K562 (cell line): Measurements from ENCODE around the gene CD74. TPM values are rescaled to one million over a fixed set of nuclear protein-coding genes. Genes with fewer than 3 reads are reported as not detected.

Experiments
- ATAC-seq: fragments of 200-7000 bp; cut with Tn5 transposase; 3 replicates; pipeline ENCODE4 v1.9.1; 2020; ENCODE audit warnings: moderate library complexity
- BruUV-seq: library from RNA; stranded (reverse); fragments of 400-500 nt; replicated peaks from 2 replicates; lab custom pipeline; 2021; lab: Mats Ljungman, UMichigan
- CTCF ChIA-PET: fragments of 300-600 bp; formaldehyde crosslinking; extraction: SDS; loops from one replicate; lab custom pipeline; 2021; ENCODE audit warnings: low intra/inter-chr PET ratio; lab: Yijun Ruan, JAX
- POLR2A ChIA-PET: fragments of 300-600, 350-650 bp; sonication (Branson Sonifier 250); formaldehyde crosslinking; extraction: SDS; loops from one replicate; lab custom pipeline; 2021; ENCODE audit warnings: antibody characterized with exemption, inconsistent platforms; lab: Yijun Ruan, JAX
- DNase-seq, 4 experiments: peaks; one replicate each; pipeline versions ENCODE4 v3.0.0 to v3.0.0-alpha.2; 2011 to 2018; ENCODE audit warnings: low spot score in 3 of 4, mixed read lengths in 3 of 4; ENCODE audit errors: extremely low read depth in 1 of 4
- FAIRE-seq: peaks from 2 replicates; lab custom pipeline; 2011; peaks lifted over from hg19 to GRCh38; lab: Jason Lieb, UNC
- H2AFZ ChIP-seq: 2 replicates; pipeline ENCODE4 v1.6.0; 2011; ENCODE audit warnings: low read depth, low read length, control low read depth, inconsistent platforms
- H3K27ac ChIP-seq: fragments of 200-600 bp; 3 replicates; pipeline ENCODE4 v1.8.0; 2011; ENCODE audit warnings: low read depth, mild to moderate bottlenecking, control low read depth, inconsistent platforms, low read length, moderate library complexity, mixed read lengths; ENCODE audit errors: extremely low read depth
- H3K27me3 ChIP-seq, 2 experiments: fragments of 300-600 bp in 1 of 2; 2 replicates in 1 of 2; 3 replicates in 1 of 2; pipeline versions ENCODE4 v1.6.0 to v1.8.0; 2011; ENCODE audit warnings: inconsistent platforms in 2 of 2, low read length in 2 of 2, mild to moderate bottlenecking in 1 of 2, mixed read lengths in 1 of 2, moderate library complexity in 1 of 2; ENCODE audit not compliant: control insufficient read depth in 2 of 2, insufficient read depth in 2 of 2
- H3K36me3 ChIP-seq: fragments of 300-600 bp; 3 replicates; pipeline ENCODE4 v1.8.0; 2011; ENCODE audit warnings: mild to moderate bottlenecking, low read length, inconsistent platforms; ENCODE audit not compliant: control insufficient read depth, insufficient read depth
- H3K4me1 ChIP-seq, 2 experiments: fragments of 200-600 bp in 1 of 2; replicated peaks in 1 of 2; 2 replicates in 1 of 2; 3 replicates in 1 of 2; pipeline versions ENCODE4 v1.5.1 to v1.8.0; 2011; ENCODE audit warnings: inconsistent platforms in 2 of 2, low read length in 2 of 2, mild to moderate bottlenecking in 1 of 2, mixed read lengths in 1 of 2, moderate library complexity in 1 of 2; ENCODE audit not compliant: control insufficient read depth in 2 of 2, insufficient read depth in 2 of 2
- H3K4me2 ChIP-seq: 2 replicates; pipeline ENCODE4 v1.6.1; 2011; ENCODE audit warnings: low read length, control low read depth, inconsistent platforms, mixed read lengths; ENCODE audit not compliant: insufficient read depth
- H3K4me3 ChIP-seq: fragments of 200-600 bp; sonication (generic), shearing (Covaris generic); 2 replicates; pipeline ENCODE4 v1.5.1; 2016; ENCODE audit warnings: control low read depth, inconsistent platforms
- H3K79me2 ChIP-seq: fragments of 200-600 bp; 3 replicates; pipeline ENCODE4 v1.8.0; 2011; ENCODE audit warnings: low read length, inconsistent platforms; ENCODE audit not compliant: control insufficient read depth, insufficient read depth
- H3K9ac ChIP-seq, 2 experiments: 2 replicates each; pipeline versions ENCODE4 v1.6.0 to v1.6.1; 2011; ENCODE audit warnings: low read depth in 2 of 2, low read length in 2 of 2, control low read depth in 1 of 2, inconsistent platforms in 1 of 2, mild to moderate bottlenecking in 1 of 2, mixed read lengths in 1 of 2; ENCODE audit not compliant: insufficient read depth in 1 of 2
- H3K9me1 ChIP-seq: one replicate; pipeline ENCODE4 v1.6.0; 2011; ENCODE audit warnings: inconsistent platforms, mild to moderate bottlenecking, low read length, moderate library complexity; ENCODE audit not compliant: control insufficient read depth, insufficient read depth
- H3K9me3 ChIP-seq: replicated peaks from 2 replicates; pipeline ENCODE4 v1.5.1; 2011; ENCODE audit warnings: low read depth, low read length, inconsistent platforms; ENCODE audit not compliant: control insufficient read depth, insufficient read depth
- H4K20me1 ChIP-seq: replicated peaks from 2 replicates; pipeline ENCODE4 v1.6.1; 2011; ENCODE audit warnings: low read length, inconsistent platforms, mixed read lengths; ENCODE audit not compliant: control insufficient read depth, insufficient read depth
- CREB3 ChIP-seq: fragments of 450-650 bp; conservative IDR thresholded peaks from 2 replicates; pipeline ENCODE4 v1.6.1; 2016; ENCODE audit warnings: missing genetic modification characterization, low read depth, mild to moderate bottlenecking, missing compliant biosample characterization, moderate library complexity
- FOXA1 ChIP-seq: fragments of 450-650 bp; IDR thresholded peaks from 2 replicates; pipeline ENCODE4 v1.6.1; 2016; ENCODE audit warnings: mild to moderate bottlenecking, borderline replicate concordance
- GTF2A2 ChIP-seq: IDR thresholded peaks from 2 replicates; pipeline ENCODE4 v1.6.1; 2016; ENCODE audit warnings: mild to moderate bottlenecking, missing genetic modification characterization, missing compliant biosample characterization
- IRF2 ChIP-seq: sonication (generic); formaldehyde crosslinking; IDR thresholded peaks from 2 replicates; pipeline ENCODE4 v1.8.1; 2022; ENCODE audit warnings: mild to moderate bottlenecking, missing genetic modification reagents
- MECOM ChIP-seq: fragments of 250-450 bp; sonication (Bioruptor Pico); IDR thresholded peaks from 2 replicates; pipeline ENCODE4 v1.8.0; 2022; ENCODE audit warnings: inconsistent platforms
- MEF2D ChIP-seq: conservative IDR thresholded peaks from 2 replicates; pipeline ENCODE4 v1.6.1; 2016; ENCODE audit warnings: low read depth, missing genetic modification characterization, missing compliant biosample characterization
- MYBL2 ChIP-seq, 2 experiments: fragments of 450-650 bp in 1 of 2; sonication (generic) in 1 of 2; formaldehyde crosslinking in 1 of 2; IDR thresholded peaks; 2 replicates each; pipeline versions ENCODE4 v1.6.1 to v1.8.1; 2017 to 2022; ENCODE audit warnings: borderline replicate concordance in 1 of 2, inconsistent platforms in 1 of 2, low read depth in 1 of 2, mild to moderate bottlenecking in 1 of 2, missing genetic modification reagents in 1 of 2, moderate library complexity in 1 of 2
- NR4A1 ChIP-seq, 2 experiments: fragments of 250-450 bp in 1 of 2; fragments of 450-650 bp in 1 of 2; sonication (Bioruptor Pico) in 1 of 2; IDR thresholded peaks; 2 replicates each; pipeline versions ENCODE4 v1.4.0 to v1.6.1; 2016 to 2020; ENCODE audit warnings: mild to moderate bottlenecking in 2 of 2, missing compliant biosample characterization in 1 of 2, missing genetic modification characterization in 1 of 2, moderate library complexity in 1 of 2
- RUNX1 ChIP-seq: sonication (generic); IDR thresholded peaks from 2 replicates; pipeline ENCODE4 v1.6.1; 2016; ENCODE audit warnings: antibody characterized with exemption, low read depth
- SIRT6 ChIP-seq: IDR thresholded peaks from one replicate; pipeline ENCODE4 v1.6.1; 2012; ENCODE audit warnings: low read depth, mild to moderate bottlenecking, control low read depth, inconsistent platforms, low read length, moderate library complexity
- TBP ChIP-seq: optimal IDR thresholded peaks from 2 replicates; pipeline ENCODE3; 2011; ENCODE audit warnings: low read depth, low read length, improper control_type of control experiment
- TEAD2 ChIP-seq: fragments of 450-650 bp; IDR thresholded peaks from 2 replicates; pipeline ENCODE4 v1.6.1; 2016; ENCODE audit warnings: missing genetic modification characterization, control low read depth, missing compliant biosample characterization
- YY1 ChIP-seq, 3 experiments: IDR thresholded peaks; 2 replicates each; pipeline ENCODE4 v1.6.1; 2011; ENCODE audit warnings: low read length in 2 of 3, mild to moderate bottlenecking in 2 of 3, moderate library complexity in 2 of 3, borderline replicate concordance in 1 of 3, control low read depth in 1 of 3, low read depth in 1 of 3; ENCODE audit not compliant: insufficient read depth in 3 of 3, insufficient replicate concordance in 2 of 3, control insufficient read depth in 1 of 3, insufficient read length in 1 of 3; ENCODE audit errors: extremely low read depth in 1 of 3
- ZFP36 ChIP-seq: fragments of 150-350 bp; IDR thresholded peaks from 2 replicates; pipeline ENCODE4 v1.6.1; 2018; ENCODE audit warnings: low read length, low read depth; ENCODE audit not compliant: partially characterized antibody
- ZNF3 ChIP-seq: fragments of 250-450 bp; sonication (Bioruptor Pico); IDR thresholded peaks from 2 replicates; pipeline ENCODE4 v1.5.0; 2021; ENCODE audit warnings: mild to moderate bottlenecking, moderate library complexity
- ZNF311 ChIP-seq: fragments of 250-450 bp; sonication (Bioruptor Pico); IDR thresholded peaks from 2 replicates; pipeline ENCODE4 v1.4.0; 2020; ENCODE audit warnings: mild to moderate bottlenecking, moderate library complexity
- ZNF436 ChIP-seq: fragments of 250-450, 450-650 bp; sonication (Bioruptor Pico); formaldehyde crosslinking; IDR thresholded peaks from 2 replicates; pipeline ENCODE4 v1.7.0; 2020; ENCODE audit warnings: mild to moderate bottlenecking
- ZNF589 ChIP-seq: fragments of 200-800 bp; sonication (Bioruptor generic); IDR thresholded peaks from 2 replicates; pipeline ENCODE4 v1.6.1; 2016; ENCODE audit warnings: low read depth, missing genetic modification characterization, missing compliant biosample characterization
- WGBS: fragments of 100-300 bp; shearing (Covaris generic); methylation state at CpG from one replicate; pipeline ENCODE4 v1.1.6; 2016; ENCODE audit warnings: low coverage, mixed read lengths; ENCODE audit not compliant: insufficient coverage; ENCODE audit errors: missing lambda C conversion rate; 5-methylcytosine and 5-hydroxymethylcytosine counted together
- in situ Hi-C: fragments of 300-500 bp; cut with MboI; formaldehyde crosslinking; loops from 4 replicates; pipeline ENCODE4 v1.15.0; 2018; ENCODE audit warnings: inconsistent platforms, mixed read lengths
- intact Hi-C: fragments of 100-400 bp; cut with micrococcal nuclease; formaldehyde crosslinking; loops from 2 replicates; pipeline ENCODE4 v1.14.2; 2022
- polyA plus RNA-seq, 8 experiments: library from polyadenylated mRNA; depleted of rRNA in 4 of 8; stranded (reverse) in 5 of 8; unstranded in 3 of 8; fragments of >200 nt; fragmentation: Nextera tagmentation in 2 of 8; fragmentation: Illumina TruSeq in 1 of 8; extraction: Ambion mirVana in 2 of 8; extraction: Trizol in 1 of 8; gene quantifications; 2 replicates each; pipeline versions ENCODE4 v1.2.1 to v1.2.3, GENCODE V29; 2011 to 2014; ENCODE audit warnings: inconsistent platforms in 1 of 8, missing spikeins in 1 of 8
- total RNA-seq, 7 experiments: library from RNA; depleted of rRNA in 6 of 7; stranded (reverse); fragments of >200 nt in 6 of 7; fragmentation: Illumina TruSeq in 2 of 7; extraction: Trizol in 2 of 7; gene quantifications; 2 replicates each; pipeline versions ENCODE4 v1.2.1 to v1.2.3, GENCODE V29; 2011 to 2021; ENCODE audit warnings: low replicate concordance in 1 of 7

Gene CD74
- total and polyA plus RNA-seq, 9 of the 15 experiments (the other 6 are each of a cell fraction or from before 2014, with no cell fraction given) = 0.07 to 4.8 (median 0.32) TPM

- 71% methylated on average over 9 of the region's 9 CpGs for WGBS
- no TSS peak for BruUV-seq
- in situ Hi-C loops = loop anchor here (5.0 to 10.0 kb wide), 3 partner anchors 88 to 390 kb away; partner anchors contain the start of gene IRGM
- TF ChIP-seq ZFP36 = no peak
- peak; percentile 73; the same call in 1 of the 2 replicates for TF ChIP-seq MEF2D (tag)
- TF ChIP-seq TBP = no peak
- 0 out of 2 replicates have a peak, but pooled peaks have one; percentile 45 for TF ChIP-seq ZNF311 (CRISPR knock-in tag)
- TF ChIP-seq ZNF589 (CRISPR knock-in tag) = peak; percentile 30; the same call in 1 of the 2 replicates
- TF ChIP-seq CREB3 (tag) = peak; percentile 67; the same call in 1 of the 2 replicates
- TF ChIP-seq MYBL2 (IDR thresholded peaks at IDR 0.05; ENCODE audit: low read depth) = no peak
- no peak for TF ChIP-seq MYBL2 (CRISPR knock-in tag; IDR thresholded peaks at IDR 0.05; ENCODE audit: borderline replicate concordance)
- no peak for TF ChIP-seq RUNX1
- 0 out of 2 replicates have a peak, but pooled peaks have one; percentile 49 for TF ChIP-seq MECOM (CRISPR knock-in tag)
- peak; percentile 48; the same call in 1 of the 2 replicates for TF ChIP-seq TEAD2
- TF ChIP-seq ZNF3 = no peak
- TF ChIP-seq SIRT6 = no peak
- no peak for TF ChIP-seq YY1 (IDR thresholded peaks at IDR 0.05; ENCODE audit: borderline replicate concordance in 1 of 3, control insufficient read depth in 1 of 3, extremely low read depth in 1 of 3, insufficient read depth in 3 of 3, insufficient read length in 1 of 3, insufficient replicate concordance in 2 of 3, low read depth in 1 of 3, low read length in 2 of 3)
- TF ChIP-seq IRF2 (CRISPR knock-in tag) = no peak
- TF ChIP-seq GTF2A2 = no peak
- TF ChIP-seq ZNF436 = no peak
- TF ChIP-seq NR4A1 (CRISPR knock-in tag; IDR thresholded peaks at IDR 0.05) = no peak
- no peak for TF ChIP-seq NR4A1 (tag; IDR thresholded peaks at IDR 0.05)
- TF ChIP-seq FOXA1 = no peak
Measured at GRCh38 chr5:150454492-150455229, 42.0 kb upstream of the CD74 start.

More at GRCh38 chr5:150454492-150455229, 42.0 kb upstream of the CD74 start:
- Histone ChIP-seq H3K4me2 (no peak overlapping the region), H3K9me1 (no peaks in the 10 kb centered on the region), H3K36me3 (no peaks in the 10 kb centered on the region), H3K27me3 (no peaks in the 10 kb centered on the region), H3K9me3 (no peaks in the 10 kb centered on the region), H3K4me1 (peaks cover 13 to 19% of the 10 kb centered on the region in 2 experiments; a peak in 4 of 5 replicates), H3K27ac (no peak overlapping the region), H3K4me3 (no peak overlapping the region), H3K9ac (no peak overlapping the region), H3K79me2 (no peaks in the 10 kb centered on the region; the same call in 2 of the 3 replicates), H4K20me1 (no peaks in the 10 kb centered on the region), H2AFZ (peak overlapping the region; percentile 44; the same call in 1 of the 2 replicates)
- POLR2A ChIA-PET = interaction anchor here (0.6 kb wide), 2 partner anchors 202 to 1252 kb away, joined by 3 to 5 read pairs; no protein-coding TSS in a partner anchor
- intact Hi-C loops = loop anchor here (5.0 to 10.0 kb wide), 2 partner anchors 320 to 393 kb away; partner anchors contain the start of genes IRGM and SMIM3
- CTCF ChIA-PET = no interaction called here
- ATAC-seq (no peak), DNase-seq (no peak), FAIRE-seq (no peak)
